DOHH2 (cell line): ENCODE measurements around the gene FMNL2.

Experiments used
- CTCF ChIP-seq: fragments of 200-600 bp; sonication (generic); IDR thresholded peaks from one replicate; pipeline ENCODE4 v1.5.1; 2014; ENCODE audit warnings: antibody characterized with exemption, mild to moderate bottlenecking, low read depth, low read length; ENCODE audit not compliant: poor library complexity, severe bottlenecking
- EZH2phosphoT487 ChIP-seq: fragments of 200-600 bp; sonication (generic); IDR thresholded peaks from 2 replicates; pipeline ENCODE4 v1.6.1; 2017; ENCODE audit warnings: borderline replicate concordance, mild to moderate bottlenecking, antibody characterized with exemption, low read length, moderate library complexity, mixed read lengths

GRCh38 chr2:152355409-152355831, 20.4 kb downstream of the FMNL2 start:
- TF ChIP-seq EZH2phosphoT487, result no peak
- no peak for TF ChIP-seq CTCF
